Myocyte (in vitro differentiated cells): ENCODE measurements around the gene ZXDC. TPM values are rescaled to one million over a fixed set of nuclear protein-coding genes. Genes with fewer than 3 reads are reported as not detected.

ENCODE experiments used
- DNase-seq: peaks from one replicate; pipeline ENCODE4 v3.0.0-alpha.2; 2012; ENCODE audit warnings: low read depth
- polyA plus RNA-seq: library from polyadenylated mRNA; unstranded; fragments of >200 nt; gene quantifications from one replicate; pipeline ENCODE4 v1.2.1, GENCODE V29; 2012; ENCODE audit warnings: missing spikeins
- total RNA-seq: library from RNA; depleted of rRNA; stranded (reverse); fragments of >200 nt; gene quantifications from 2 replicates; pipeline ENCODE4 v1.2.3, GENCODE V29; 2014

Gene ZXDC
- 41.5 and 45.9 TPM in 2 replicates for total RNA-seq
- 15.9 TPM for polyA plus RNA-seq

GRCh38 chr3:126475413-126476114, at the start of gene ZXDC:
ZXDC (minus strand) TSS chr3:126475891; CDS start chr3:126475865, 26 bp downstream.
- peak; percentile 94 for DNase-seq

- no peak for DNase-seq
Measured at GRCh38 chr3:126525091-126525852, 49.6 kb upstream of the ZXDC start.

GRCh38 chr3:126524429-126524988, 48.8 kb upstream of the ZXDC start:
- no peak for DNase-seq

GRCh38 chr3:126523745-126524428, 48.2 kb upstream of the ZXDC start, which contains the start of gene CHST13:
CHST13 (plus strand) TSS chr3:126524155; CDS start chr3:126524333, 178 bp downstream.
- peak; percentile 33 for DNase-seq

- peak; percentile 73 for DNase-seq
Measured at GRCh38 chr3:126522363-126522788, 46.7 kb upstream of the ZXDC start.

- peak; percentile 86 for DNase-seq
Measured at GRCh38 chr3:126521122-126521891, 45.6 kb upstream of the ZXDC start.

- no peak for DNase-seq
Measured at GRCh38 chr3:126519506-126520455, 44.1 kb upstream of the ZXDC start.

- DNase-seq, result no peak
Measured at GRCh38 chr3:126518779-126519177, 43.1 kb upstream of the ZXDC start.

- DNase-seq, result no peak
Measured at GRCh38 chr3:126517986-126518778, 42.5 kb upstream of the ZXDC start.

- no peak for DNase-seq
Measured at GRCh38 chr3:126517291-126517951, 41.7 kb upstream of the ZXDC start, which contains the start of gene UROC1. UROC1 (minus strand) TSS chr3:126517773; CDS start chr3:126517719, 54 bp downstream.

- no peak for DNase-seq
Measured at GRCh38 chr3:126516936-126517290, 41.2 kb upstream of the ZXDC start.

GRCh38 chr3:126516152-126516935, 40.7 kb upstream of the ZXDC start:
- no peak for DNase-seq

GRCh38 chr3:126515066-126515706, 39.5 kb upstream of the ZXDC start:
- no peak for DNase-seq

GRCh38 chr3:126514161-126514560, 38.5 kb upstream of the ZXDC start:
- DNase-seq, result no peak

GRCh38 chr3:126512916-126513650, 37.4 kb upstream of the ZXDC start:
- no peak for DNase-seq

GRCh38 chr3:126512026-126512425, 36.3 kb upstream of the ZXDC start:
- no peak for DNase-seq
